AG09309 (cell line): Measurements from ENCODE around the gene FAM156B.
"Not testable (repeated sequence)": the region's sequence is repeated elsewhere in the genome, so short reads cannot be mapped to it uniquely, and the experiment has no call there.

Experiments
- DNase-seq: peaks from one replicate; pipeline ENCODE4 v3.0.0-alpha.2; 2010; ENCODE audit warnings: low read depth
- H3K4me3 ChIP-seq: 2 replicates; pipeline ENCODE4 v1.5.1; 2011; ENCODE audit warnings: mild to moderate bottlenecking, low read depth, low read length, moderate library complexity; ENCODE audit not compliant: control insufficient read depth
- TF ChIP-seq, protein P1 (sequence below): IDR thresholded peaks from 2 replicates; pipeline ENCODE4 v1.5.1; 2011; ENCODE audit warnings: mild to moderate bottlenecking, low read depth, low read length, inconsistent platforms; ENCODE audit not compliant: insufficient read depth, control insufficient read depth; ENCODE audit errors: missing control alignments

FAM156B gene

GRCh38 chrX:52933976-52934703, 37.0 kb downstream of the FAM156B start:
- H3K4me3 ChIP-seq: peak overlapping the region; percentile 61
- TF ChIP-seq, protein P1, sequence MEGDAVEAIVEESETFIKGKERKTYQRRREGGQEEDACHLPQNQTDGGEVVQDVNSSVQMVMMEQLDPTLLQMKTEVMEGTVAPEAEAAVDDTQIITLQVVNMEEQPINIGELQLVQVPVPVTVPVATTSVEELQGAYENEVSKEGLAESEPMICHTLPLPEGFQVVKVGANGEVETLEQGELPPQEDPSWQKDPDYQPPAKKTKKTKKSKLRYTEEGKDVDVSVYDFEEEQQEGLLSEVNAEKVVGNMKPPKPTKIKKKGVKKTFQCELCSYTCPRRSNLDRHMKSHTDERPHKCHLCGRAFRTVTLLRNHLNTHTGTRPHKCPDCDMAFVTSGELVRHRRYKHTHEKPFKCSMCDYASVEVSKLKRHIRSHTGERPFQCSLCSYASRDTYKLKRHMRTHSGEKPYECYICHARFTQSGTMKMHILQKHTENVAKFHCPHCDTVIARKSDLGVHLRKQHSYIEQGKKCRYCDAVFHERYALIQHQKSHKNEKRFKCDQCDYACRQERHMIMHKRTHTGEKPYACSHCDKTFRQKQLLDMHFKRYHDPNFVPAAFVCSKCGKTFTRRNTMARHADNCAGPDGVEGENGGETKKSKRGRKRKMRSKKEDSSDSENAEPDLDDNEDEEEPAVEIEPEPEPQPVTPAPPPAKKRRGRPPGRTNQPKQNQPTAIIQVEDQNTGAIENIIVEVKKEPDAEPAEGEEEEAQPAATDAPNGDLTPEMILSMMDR: no peak
- no peak for DNase-seq

GRCh38 chrX:52934704-52935469, 37.8 kb downstream of the FAM156B start:
- peak; percentile 88 for DNase-seq
- peak overlapping the region; percentile 61 for H3K4me3 ChIP-seq
- TF ChIP-seq, protein P1: peak; percentile 92

DNA sequence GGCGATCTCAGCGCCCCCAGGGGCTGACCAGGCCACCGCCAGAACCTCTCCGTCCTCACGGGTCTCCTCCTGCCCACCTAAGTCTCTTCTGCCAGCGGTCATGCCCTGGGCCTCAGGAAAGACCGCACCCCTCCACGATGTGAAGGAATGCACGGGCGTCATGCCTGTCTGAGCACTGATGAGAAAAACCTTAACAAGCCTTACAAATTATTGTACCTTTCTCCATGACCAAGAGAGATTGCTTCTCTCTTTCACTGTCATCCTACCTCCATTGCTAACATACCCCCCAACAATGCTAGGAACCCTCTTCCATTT, 38.3 kb downstream of the FAM156B start:
- H3K4me3 ChIP-seq: peak overlapping the region; percentile 61
- DNase-seq: not testable (repeated sequence)

DNA sequence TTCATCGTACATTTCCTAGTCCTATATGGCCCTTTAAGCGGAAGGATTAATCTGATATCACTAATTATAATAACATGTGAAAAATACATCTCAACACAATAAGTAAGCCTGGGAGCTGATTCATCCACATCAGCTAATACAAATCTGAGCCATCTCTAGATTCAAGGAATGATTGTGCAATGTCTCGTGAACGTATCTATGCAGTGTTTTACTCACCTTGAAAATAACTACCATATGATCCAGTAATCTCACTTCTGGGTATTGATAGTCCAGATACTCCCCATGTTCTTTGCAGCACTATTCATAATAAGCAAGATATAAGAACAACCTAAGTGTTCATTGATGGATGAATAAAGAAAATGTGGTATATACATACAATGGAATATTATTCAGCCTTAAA, 43.6 kb downstream of the FAM156B start:
- DNase-seq, H3K4me3 ChIP-seq: not testable (repeated sequence)

DNA sequence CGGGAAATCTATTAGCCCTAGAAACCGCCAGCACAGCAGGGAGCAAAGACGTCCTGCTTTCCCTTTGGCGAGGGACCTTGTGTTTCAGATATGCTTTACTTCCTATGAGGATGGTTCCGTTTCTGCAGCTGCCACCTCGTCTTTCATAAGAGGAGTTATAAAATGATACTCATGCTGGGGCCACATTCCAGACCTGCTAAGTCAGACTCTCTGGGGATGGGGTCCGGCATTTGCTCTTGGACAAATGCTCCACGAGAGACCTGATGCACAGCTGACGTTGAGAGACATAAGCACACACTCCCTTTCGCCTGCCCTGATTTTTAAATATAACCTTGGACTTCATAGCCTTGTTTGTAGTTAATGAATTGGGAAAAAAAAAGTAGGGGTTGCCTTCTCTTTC, 44.6 kb downstream of the FAM156B start:
- H3K4me3 ChIP-seq, DNase-seq: not testable (repeated sequence)

DNA sequence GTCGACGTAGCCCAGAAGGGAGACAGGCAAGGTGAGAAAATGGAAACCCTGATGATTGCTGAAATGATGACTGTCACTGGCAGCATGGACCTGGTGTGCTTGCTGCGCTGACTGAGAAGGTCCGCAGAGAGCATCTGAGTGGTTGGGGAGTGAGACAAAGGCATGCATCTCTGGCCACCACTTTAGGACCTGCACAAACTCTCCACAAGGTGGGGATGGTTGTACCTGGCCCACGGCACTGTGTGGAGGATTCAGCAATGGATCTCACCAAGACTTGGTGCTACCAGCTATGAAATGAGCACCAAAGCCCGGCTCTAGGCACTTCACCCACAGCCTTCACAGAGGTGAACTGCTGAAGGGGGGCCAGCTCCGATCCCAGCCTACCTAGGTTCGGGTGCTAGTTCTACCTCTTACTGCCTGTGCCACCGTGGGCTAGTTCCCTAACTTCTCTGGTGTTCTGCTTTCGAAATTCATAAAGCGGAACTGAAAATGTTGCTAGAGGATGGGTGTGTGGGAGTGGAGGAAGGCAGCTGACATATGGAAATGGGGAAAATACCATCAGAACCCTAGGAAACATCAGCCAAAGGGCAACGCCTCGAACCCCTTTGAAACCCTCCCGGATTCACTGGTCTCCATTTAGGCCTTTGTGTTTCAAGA, 48.8 kb downstream of the FAM156B start:
- H3K4me3 ChIP-seq, DNase-seq: not testable (repeated sequence)

DNA sequence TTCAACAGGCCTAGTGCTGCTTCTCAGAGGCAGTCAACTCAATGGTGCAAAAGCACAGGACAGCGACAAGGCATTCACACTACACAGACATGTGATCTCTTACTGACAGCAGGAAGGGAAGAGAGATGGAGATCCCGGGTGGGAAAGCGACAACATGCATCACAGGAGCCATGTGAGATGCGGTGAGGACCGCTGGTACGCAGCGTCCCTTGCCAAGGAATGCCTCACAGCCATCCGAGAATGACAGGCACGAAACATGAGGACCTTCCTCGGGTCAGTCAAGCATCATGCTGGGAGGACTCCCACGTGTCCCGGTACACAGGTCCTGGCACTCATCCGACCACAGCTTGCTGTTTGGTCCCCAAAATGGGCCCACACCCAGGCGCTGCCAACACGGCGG, 50.4 kb downstream of the FAM156B start:
- H3K4me3 ChIP-seq, DNase-seq: not testable (repeated sequence)

GRCh38 chrX:52948265-52948664, 51.1 kb downstream of the FAM156B start:
- not testable (repeated sequence) for H3K4me3 ChIP-seq, DNase-seq

- DNase-seq, H3K4me3 ChIP-seq: not testable (repeated sequence)
Observed at GRCh38 chrX:52949325-52949724, 52.2 kb downstream of the FAM156B start.

DNA sequence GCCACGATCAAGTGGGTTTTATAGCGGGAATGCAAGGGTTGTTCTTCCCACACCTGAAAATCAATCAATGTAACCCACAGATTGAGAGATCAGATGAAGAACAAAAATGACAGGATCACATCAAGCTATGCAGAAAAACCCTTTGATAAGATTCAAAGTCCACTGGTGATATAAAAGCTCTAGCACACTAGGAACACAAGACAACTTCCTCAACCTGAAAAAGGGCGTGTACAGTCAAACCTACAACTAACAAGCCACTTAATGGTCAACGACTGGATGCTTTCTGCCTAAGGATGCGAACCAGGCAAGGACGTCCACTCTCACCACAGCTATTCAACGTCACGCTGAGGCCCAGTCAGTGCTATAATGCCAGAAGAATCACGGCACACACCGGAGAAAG, 52.8 kb downstream of the FAM156B start:
- not testable (repeated sequence) for DNase-seq, H3K4me3 ChIP-seq
